OCI-LY1 (cell line): ENCODE measurements around the gene MRPS22.

Experiments
- CTCF ChIP-seq: fragments of 200-600 bp; sonication (generic), shearing (Covaris generic); IDR thresholded peaks from 2 replicates; pipeline ENCODE4 v1.5.1; 2017; ENCODE audit warnings: mild to moderate bottlenecking, antibody characterized with exemption, low read length, moderate library complexity, mixed read lengths
- EZH2 ChIP-seq: fragments of 200-600 bp; sonication (generic), shearing (Covaris generic); IDR thresholded peaks from 2 replicates; pipeline ENCODE4 v1.8.0; 2017; ENCODE audit warnings: borderline replicate concordance, mixed run types, mild to moderate bottlenecking, antibody characterized with exemption, low read length, moderate library complexity, mixed read lengths

GRCh38 chr3:139358841-139359562 lies 15.2 kb downstream of the MRPS22 start:
- TF ChIP-seq CTCF (no peak), EZH2 (no peak)
